Measurements from ENCODE around the gene GALNT18.

Gene GALNT18

GRCh38 chr11:11524436-11525061 is 97.3 kb downstream of the GALNT18 start:
- no peak for DNase-seq

- no peak for DNase-seq
Measured at GRCh38 chr11:11522591-11522990, 99.2 kb downstream of the GALNT18 start.

- no peak for DNase-seq
Measured at GRCh38 chr11:11521306-11522002, 100.4 kb downstream of the GALNT18 start.

- DNase-seq = no peak
Measured at GRCh38 chr11:11520231-11521015, 101.4 kb downstream of the GALNT18 start.

GRCh38 chr11:11519184-11519583 is 102.6 kb downstream of the GALNT18 start:
- no peak for DNase-seq

- DNase-seq = no peak
Measured at GRCh38 chr11:11514246-11514645, 107.6 kb downstream of the GALNT18 start.

- DNase-seq = no peak
Measured at GRCh38 chr11:11513422-11513821, 108.4 kb downstream of the GALNT18 start.

GRCh38 chr11:11512929-11513328 is 108.9 kb downstream of the GALNT18 start:
- no peak for DNase-seq

- DNase-seq = no peak
Measured at GRCh38 chr11:11512502-11512901, 109.3 kb downstream of the GALNT18 start.

- DNase-seq = no peak
Measured at GRCh38 chr11:11512090-11512489, 109.7 kb downstream of the GALNT18 start.

GRCh38 chr11:11510939-11511338 is 110.9 kb downstream of the GALNT18 start:
- peak; percentile 93 for DNase-seq

- no peak for DNase-seq
Measured at GRCh38 chr11:11505692-11506091, 116.1 kb downstream of the GALNT18 start.

GRCh38 chr11:11505190-11505589 is 116.6 kb downstream of the GALNT18 start:
- no peak for DNase-seq

GRCh38 chr11:11504071-11504470 is 117.7 kb downstream of the GALNT18 start:
- no peak for DNase-seq

GRCh38 chr11:11502263-11502861 is 119.4 kb downstream of the GALNT18 start:
- no peak for DNase-seq

- no peak for DNase-seq
Measured at GRCh38 chr11:11501546-11502262, 120.1 kb downstream of the GALNT18 start.

GRCh38 chr11:11500744-11501487 is 120.9 kb downstream of the GALNT18 start:
- DNase-seq = no peak

GRCh38 chr11:11499300-11499699 is 122.5 kb downstream of the GALNT18 start:
- DNase-seq = no peak

- no peak for DNase-seq
Measured at GRCh38 chr11:11498195-11498594, 123.6 kb downstream of the GALNT18 start.

GRCh38 chr11:11496879-11497278 is 124.9 kb downstream of the GALNT18 start:
- DNase-seq = no peak

- no peak for DNase-seq
Measured at GRCh38 chr11:11494348-11494747, 127.5 kb downstream of the GALNT18 start.

- no peak for DNase-seq
Measured at GRCh38 chr11:11493698-11494097, 128.1 kb downstream of the GALNT18 start.

Data from NCI-H2227 treated with DMSO at 0.1 percent for 48 hours (cell line).